HG03175 (cell line): Measurements from ENCODE around the gene ST8SIA5.

Experiments used
- ATAC-seq: cut with Tn5 transposase; IDR thresholded peaks from one replicate; pipeline ENCODE4 v1.9.1; 2021; ENCODE audit warnings: mild to moderate bottlenecking, moderate library complexity; ENCODE audit not compliant: unreplicated experiment

The ST8SIA5 gene

DNA sequence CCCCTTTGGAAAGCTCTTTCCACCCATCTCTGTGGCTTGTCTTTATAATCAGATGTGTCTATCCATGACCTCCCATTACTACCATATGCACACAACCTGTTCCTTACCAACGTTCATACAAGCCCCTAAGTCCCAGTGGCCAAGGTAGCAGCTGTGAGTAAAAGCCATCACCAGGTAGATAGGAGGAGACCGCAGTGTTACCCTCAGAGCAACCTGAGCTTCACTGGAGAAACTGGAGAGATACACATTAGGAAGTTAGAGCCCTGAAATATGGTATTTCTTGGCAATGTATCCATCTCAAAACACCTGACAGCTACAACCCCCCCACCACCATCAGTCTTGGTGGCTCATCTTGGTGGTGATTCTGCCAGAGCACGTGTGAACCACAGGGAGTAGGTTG lies 125.9 kb downstream of the ST8SIA5 start:
- ATAC-seq, result no peak

DNA sequence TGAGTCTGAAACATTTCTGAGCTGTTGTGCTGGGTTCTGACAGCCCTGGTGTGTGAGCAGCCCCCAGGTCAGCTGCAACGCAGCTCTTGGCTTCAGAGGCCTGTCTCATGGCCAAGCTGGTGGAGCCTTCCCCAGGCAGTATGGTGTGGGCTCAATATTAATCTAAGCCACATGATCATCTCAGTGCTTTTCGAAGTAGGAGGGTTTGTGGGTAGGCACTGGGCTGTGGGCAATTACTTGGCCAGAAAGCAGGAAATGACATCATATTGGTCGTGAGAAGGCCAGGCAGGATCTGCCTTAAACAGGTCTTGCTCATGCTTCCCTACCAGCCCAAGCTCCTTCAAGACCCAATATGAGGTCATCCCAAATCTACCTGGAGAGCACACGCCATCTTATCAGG lies 126.7 kb downstream of the ST8SIA5 start:
- no peak for ATAC-seq

DNA sequence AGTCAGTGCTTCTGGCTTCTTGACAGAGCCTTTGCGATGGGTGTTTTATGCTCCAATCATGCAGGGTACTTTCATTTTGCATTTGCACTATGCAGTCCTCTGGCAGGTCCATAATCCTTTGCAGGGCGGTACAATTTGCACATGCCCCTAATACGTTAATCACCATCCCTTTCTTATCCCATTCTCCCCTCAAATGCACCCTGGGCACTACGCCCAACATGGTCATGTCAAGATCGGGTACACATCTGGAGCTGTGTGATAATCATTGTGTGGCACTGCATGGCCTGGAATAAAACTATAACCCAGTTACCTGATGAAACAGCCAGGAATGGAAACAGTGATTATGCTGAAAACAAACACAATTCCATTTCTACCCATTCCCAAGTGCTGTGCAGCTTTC lies 127.5 kb downstream of the ST8SIA5 start:
- no peak for ATAC-seq

DNA sequence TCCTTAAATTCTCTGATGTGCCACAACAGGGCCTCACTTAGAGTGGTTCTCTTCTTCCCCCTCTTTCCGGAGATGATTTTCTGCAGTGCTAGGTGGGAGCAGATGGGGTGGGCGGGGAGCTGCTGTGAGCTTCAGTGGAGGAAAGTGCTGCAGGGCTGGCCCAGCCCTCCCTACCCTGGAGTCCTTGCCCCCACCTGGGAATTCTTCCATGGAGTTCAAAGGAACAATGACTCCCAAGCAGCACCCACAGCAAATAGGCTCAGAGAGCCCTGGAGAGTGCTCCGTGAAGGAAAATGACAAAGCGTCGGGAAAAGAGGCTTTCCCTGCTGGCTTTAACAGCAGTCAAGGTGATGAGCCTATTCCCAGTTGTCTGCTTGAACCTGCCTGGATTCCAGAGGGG lies 128.6 kb downstream of the ST8SIA5 start:
- no peak for ATAC-seq

DNA sequence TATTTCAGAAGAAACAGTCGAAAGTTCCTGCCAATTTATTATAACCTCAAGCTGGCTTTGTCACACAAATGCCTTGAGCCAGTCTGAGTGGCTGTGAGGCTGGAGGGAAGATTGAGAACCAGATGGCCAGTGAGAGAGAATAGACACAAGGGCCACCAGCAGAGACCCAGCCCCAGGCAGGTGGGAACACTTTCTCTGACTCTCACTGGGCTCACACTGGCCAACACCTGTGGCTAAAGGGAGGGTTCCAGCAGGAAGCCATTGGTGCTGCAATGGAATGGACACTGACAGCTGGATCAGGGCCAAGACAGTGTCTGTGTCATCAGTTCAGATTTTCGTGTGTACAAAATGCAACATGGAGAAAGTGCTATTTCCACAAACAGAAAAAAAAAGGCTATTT lies 129.7 kb downstream of the ST8SIA5 start:
- ATAC-seq, result no peak

DNA sequence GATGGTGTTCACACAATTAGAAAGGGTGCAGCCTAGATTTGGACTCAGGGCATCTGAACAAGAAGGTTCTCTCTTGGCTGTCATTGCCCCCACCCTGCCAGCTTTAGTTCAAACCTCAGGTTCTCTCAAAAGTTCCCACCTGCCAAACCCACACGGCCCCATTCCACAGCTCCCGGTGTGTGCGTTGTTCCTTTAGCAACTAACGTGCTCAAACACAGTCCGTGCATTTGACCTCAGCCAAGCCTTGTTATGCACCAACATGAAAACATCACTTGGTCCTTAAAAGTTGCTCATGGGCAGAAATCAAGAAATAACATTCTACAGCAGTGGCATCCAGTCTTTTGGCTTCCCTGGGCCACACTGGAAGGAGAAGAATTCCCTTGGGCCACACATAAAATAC lies 131.8 kb downstream of the ST8SIA5 start:
- no peak for ATAC-seq

DNA sequence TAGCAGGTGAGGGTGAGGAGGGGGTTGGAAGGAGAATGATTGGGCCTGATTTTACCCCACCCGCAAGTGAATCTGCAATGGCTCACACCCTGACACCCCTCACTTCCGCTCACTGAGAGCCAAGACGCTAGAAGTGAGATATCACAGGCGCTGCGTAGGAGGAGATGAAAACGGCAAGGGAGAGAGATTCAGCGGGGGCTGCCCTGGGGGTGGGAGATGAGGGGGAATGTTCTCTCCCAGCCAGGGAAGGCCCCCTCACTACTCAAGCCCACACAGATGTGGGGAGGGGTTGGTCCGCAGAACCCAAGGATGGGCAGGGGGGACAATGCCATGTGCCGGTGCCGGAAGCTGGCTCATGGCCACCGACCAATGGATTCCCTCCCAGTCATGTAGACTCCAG lies 132.7 kb downstream of the ST8SIA5 start:
- ATAC-seq, result no peak

DNA sequence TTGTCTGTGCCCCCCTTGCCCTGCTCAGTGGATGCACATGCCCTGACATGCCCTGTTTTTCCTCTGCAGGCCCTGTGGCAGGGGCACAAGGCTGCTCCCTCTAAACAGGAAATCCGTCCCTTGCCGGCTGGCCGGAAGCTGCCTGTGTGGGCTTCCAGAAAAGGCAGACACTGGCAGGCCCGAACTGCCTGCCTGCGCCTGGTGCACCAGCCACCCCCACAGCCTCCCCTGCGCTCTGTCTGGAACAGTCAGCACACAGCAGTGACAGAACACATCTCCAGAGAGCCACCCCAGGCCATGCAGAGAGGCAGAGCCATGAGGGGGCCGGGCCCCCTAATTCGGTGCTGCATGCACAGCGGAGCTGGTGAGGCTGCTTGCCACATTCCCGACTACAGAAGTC lies 133.3 kb downstream of the ST8SIA5 start:
- no peak for ATAC-seq

DNA sequence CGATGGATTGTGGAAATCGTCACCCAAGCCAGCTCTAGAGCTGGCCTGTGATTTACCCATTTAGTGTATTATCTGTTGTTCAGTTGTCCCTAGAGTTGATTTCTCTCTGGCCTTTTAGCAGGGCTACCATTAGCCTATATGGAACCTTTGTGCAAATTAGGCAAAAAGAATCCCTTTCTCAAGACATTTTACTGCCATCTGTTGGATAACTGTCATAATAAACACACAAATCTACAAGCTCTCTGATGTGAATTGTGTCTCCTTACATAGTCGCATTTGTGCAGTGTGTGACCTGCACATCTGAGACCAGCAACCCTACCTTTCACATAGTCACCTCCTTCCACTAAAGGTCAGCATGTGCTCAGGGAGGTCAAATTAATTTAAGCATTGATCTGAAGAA lies 133.9 kb downstream of the ST8SIA5 start:
- no peak for ATAC-seq

DNA sequence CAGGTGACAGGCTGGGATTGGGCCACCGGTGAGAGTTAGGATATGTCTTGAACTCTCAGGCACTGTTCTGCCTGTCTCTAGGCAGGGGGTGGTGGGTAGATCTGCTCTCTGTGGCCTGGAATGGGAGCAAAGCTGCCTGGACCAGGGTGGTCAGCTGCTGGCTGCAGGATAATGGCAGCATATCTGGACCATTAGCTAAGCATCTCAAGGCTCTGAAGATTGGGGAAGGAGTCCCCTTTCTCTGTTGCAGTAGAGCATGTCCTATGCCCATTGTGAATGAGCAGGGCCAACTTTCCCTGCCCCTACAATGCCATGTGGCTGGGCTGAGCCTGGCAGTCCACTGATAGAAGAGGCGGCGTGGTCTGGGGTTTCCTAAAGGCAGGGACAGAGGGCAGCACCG lies 134.4 kb downstream of the ST8SIA5 start:
- ATAC-seq, result no peak

DNA sequence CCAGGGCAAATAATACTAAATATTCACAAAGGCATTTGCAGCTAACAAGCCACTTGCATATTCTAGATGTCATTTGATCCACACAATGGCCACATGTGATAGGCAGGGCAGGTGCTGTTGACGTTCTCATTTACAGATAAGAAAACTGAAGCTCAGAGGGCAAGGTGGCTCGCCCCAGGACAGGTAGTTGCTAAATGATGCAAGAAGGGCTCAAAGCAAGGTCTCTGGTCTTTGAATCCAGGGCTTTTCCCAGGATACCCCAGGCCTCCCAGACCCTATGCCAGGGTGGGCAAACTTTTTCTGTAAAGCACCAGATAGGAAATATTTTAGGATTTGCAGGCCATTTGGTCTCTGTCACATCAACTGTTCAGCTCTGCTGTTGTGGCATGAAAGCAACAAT lies 135.0 kb downstream of the ST8SIA5 start:
- no peak for ATAC-seq

DNA sequence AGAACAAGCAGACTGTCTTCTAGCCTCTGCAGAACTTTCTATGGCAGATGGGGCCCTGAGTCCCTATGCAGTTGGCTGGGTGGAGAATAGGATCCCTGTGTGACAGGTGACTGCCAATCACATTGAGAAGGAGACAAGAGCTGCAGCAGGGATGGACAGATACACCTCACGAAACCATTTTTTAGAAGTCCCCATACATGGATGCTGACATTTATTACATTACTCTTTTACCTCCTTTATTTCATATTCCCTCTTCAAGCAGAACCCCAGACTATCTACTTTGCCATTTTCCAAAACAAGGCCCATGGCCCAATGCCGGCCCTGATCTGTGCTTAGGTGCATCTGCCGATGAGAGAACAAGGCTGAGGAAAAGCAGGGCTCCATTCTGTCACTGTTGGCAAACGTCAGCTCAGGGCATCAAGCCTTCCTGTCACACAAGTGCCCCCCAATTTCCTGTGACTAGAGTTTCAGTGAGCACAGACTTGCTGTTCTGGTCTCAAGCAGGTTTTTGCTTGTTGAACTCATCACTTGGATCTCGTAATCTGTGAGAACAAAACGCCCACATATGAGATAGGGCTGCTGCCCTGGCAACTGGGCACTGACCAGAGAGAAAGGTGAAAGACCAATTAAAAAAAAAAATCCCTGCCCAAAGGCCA lies 135.6 kb downstream of the ST8SIA5 start:
- ATAC-seq, result no peak

DNA sequence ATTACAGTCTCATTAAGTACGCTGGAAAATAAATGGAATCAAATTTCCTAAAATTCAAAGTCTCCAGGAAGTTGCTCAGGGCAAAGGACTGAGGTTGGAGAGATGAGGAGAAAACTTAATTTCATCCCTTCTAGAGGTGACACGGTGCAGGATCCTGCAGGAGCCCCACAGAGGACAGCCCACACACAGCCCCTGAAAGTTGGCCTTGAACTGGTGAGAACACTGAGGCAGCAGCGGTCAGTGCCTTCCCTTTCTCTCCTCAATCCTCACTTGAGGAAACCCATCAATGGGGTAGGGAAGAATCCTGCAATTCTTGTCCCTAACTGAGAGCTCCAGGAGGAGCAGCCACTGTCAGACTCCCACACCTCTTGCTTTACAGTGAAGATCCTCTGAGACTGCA lies 137.3 kb downstream of the ST8SIA5 start:
- no peak for ATAC-seq
